ENCODE data around the gene MKNK1. TPM values are rescaled to one million over a fixed set of nuclear protein-coding genes. Genes with fewer than 3 reads are reported as not detected.

Gene MKNK1
- total and polyA plus RNA-seq, 2 of the 8 experiments (the other 6 are each of a cell fraction or from before 2014, with no cell fraction given) = 13.9 to 21.5 TPM

GRCh38 chr1:46615735-46616134, 11.7 kb upstream of the MKNK1 start (continued):
- TF ChIP-seq CTBP2 (IDR thresholded peaks at IDR 0.05; ENCODE audit: borderline replicate concordance, insufficient read depth, insufficient read length, low read length) = no peak

All from H1 (cell line).